Mesenchymal stem cell (in vitro differentiated cells and primary cell): ENCODE results near the gene STEAP1B.
"Not testable (repeated sequence)": the region's sequence is repeated elsewhere in the genome, so short reads cannot be mapped to it uniquely, and the experiment has no call there.

Experiments used
- DNase-seq: peaks from one replicate; pipeline ENCODE4 v3.0.0-alpha.2; 2013
- H2AFZ ChIP-seq: one replicate; pipeline ENCODE4 v1.6.1; 2013; ENCODE audit warnings: low read depth, mild to moderate bottlenecking, control low read depth, inconsistent platforms, low read length, moderate library complexity
- H2AK5ac ChIP-seq: 2 replicates; pipeline ENCODE4 v1.6.1; 2013; ENCODE audit warnings: low read length, moderate library complexity, mild to moderate bottlenecking, inconsistent platforms; ENCODE audit not compliant: severe bottlenecking
- H2BK120ac ChIP-seq: one replicate; pipeline ENCODE4 v1.6.1; 2013; ENCODE audit warnings: low read depth, mild to moderate bottlenecking, inconsistent platforms, low read length, moderate library complexity
- H2BK12ac ChIP-seq, 2 experiments: one replicate each; pipeline ENCODE4 v1.6.1; 2013; ENCODE audit warnings: inconsistent platforms in 2 of 2, low read length in 2 of 2, mild to moderate bottlenecking in 2 of 2, moderate library complexity in 2 of 2, control low read depth in 1 of 2
- H2BK15ac ChIP-seq: one replicate; pipeline ENCODE4 v1.6.1; 2013; ENCODE audit warnings: mild to moderate bottlenecking, low read depth, inconsistent platforms; ENCODE audit not compliant: poor library complexity, severe bottlenecking
- H2BK5ac ChIP-seq: 2 replicates; pipeline ENCODE4 v1.6.1; 2013; ENCODE audit warnings: low read depth, mild to moderate bottlenecking, low read length, control low read depth, inconsistent platforms; ENCODE audit not compliant: poor library complexity, severe bottlenecking
- H3K14ac ChIP-seq, 2 experiments: one replicate each; pipeline ENCODE4 v1.6.1; 2013; ENCODE audit warnings: inconsistent platforms in 2 of 2, low read length in 2 of 2, control low read depth in 1 of 2, mild to moderate bottlenecking in 1 of 2, moderate library complexity in 1 of 2
- H3K18ac ChIP-seq, 2 experiments: one replicate each; pipeline ENCODE4 v1.6.1; 2013; ENCODE audit warnings: inconsistent platforms in 2 of 2, low read length in 2 of 2, control low read depth in 1 of 2, low read depth in 1 of 2, mild to moderate bottlenecking in 1 of 2
- H3K23ac ChIP-seq, 2 experiments: one replicate each; pipeline ENCODE4 v1.6.1; 2013; ENCODE audit warnings: inconsistent platforms in 2 of 2, low read length in 2 of 2, mild to moderate bottlenecking in 2 of 2, moderate library complexity in 2 of 2, control low read depth in 1 of 2
- H3K27ac ChIP-seq: 2 replicates; pipeline ENCODE4 v1.5.1; 2013; ENCODE audit warnings: mild to moderate bottlenecking, moderate library complexity, low read length, control low read depth, inconsistent platforms; ENCODE audit not compliant: poor library complexity, severe bottlenecking
- H3K27me3 ChIP-seq, 2 experiments: 2 replicates each; pipeline versions ENCODE4 v1.6.1 to v1.7.0; 2013; ENCODE audit warnings: low read length in 2 of 2, mild to moderate bottlenecking in 2 of 2, moderate library complexity in 2 of 2, control low read depth in 1 of 2, inconsistent platforms in 1 of 2; ENCODE audit not compliant: control insufficient read depth in 1 of 2, insufficient read depth in 1 of 2
- H3K36me3 ChIP-seq, 2 experiments: 2 replicates each; pipeline versions ENCODE4 v1.6.1 to v1.7.0; 2013; ENCODE audit warnings: low read length in 2 of 2, control low read depth in 1 of 2, inconsistent platforms in 1 of 2, low read depth in 1 of 2, mild to moderate bottlenecking in 1 of 2; ENCODE audit not compliant: insufficient read depth in 2 of 2, control insufficient read depth in 1 of 2
- H3K4ac ChIP-seq, 2 experiments: one replicate each; pipeline ENCODE4 v1.6.1; 2013; ENCODE audit warnings: inconsistent platforms in 2 of 2, low read length in 2 of 2, mild to moderate bottlenecking in 2 of 2, moderate library complexity in 2 of 2, control low read depth in 1 of 2, low read depth in 1 of 2
- H3K4me1 ChIP-seq: 2 replicates; pipeline ENCODE4 v1.6.1; 2013; ENCODE audit warnings: low read depth, low read length, control low read depth; ENCODE audit not compliant: control insufficient read depth, insufficient read depth
- H3K4me2 ChIP-seq: 2 replicates; pipeline ENCODE4 v1.6.1; 2013; ENCODE audit warnings: low read length, mild to moderate bottlenecking, inconsistent platforms; ENCODE audit not compliant: poor library complexity, severe bottlenecking
- H3K4me3 ChIP-seq, 2 experiments: 2 replicates each; pipeline versions ENCODE4 v1.5.1 to v1.7.0; 2013; ENCODE audit warnings: low read length in 2 of 2, mild to moderate bottlenecking in 2 of 2, control low read depth in 1 of 2, low read depth in 1 of 2; ENCODE audit not compliant: insufficient read depth in 1 of 2
- H3K79me1 ChIP-seq: replicated peaks from 2 replicates; pipeline ENCODE4 v1.6.1; 2013; ENCODE audit warnings: mild to moderate bottlenecking, control low read depth, low read length, inconsistent platforms; ENCODE audit not compliant: poor library complexity, severe bottlenecking
- H3K9ac ChIP-seq: 2 replicates; pipeline ENCODE4 v1.7.0; 2013; ENCODE audit warnings: mild to moderate bottlenecking, low read length, moderate library complexity
- H3K9me3 ChIP-seq: 2 replicates; pipeline ENCODE4 v1.7.0; 2013; ENCODE audit warnings: mild to moderate bottlenecking, low read length; ENCODE audit not compliant: control insufficient read depth
- H4K8ac ChIP-seq: one replicate; pipeline ENCODE4 v1.6.1; 2013; ENCODE audit warnings: inconsistent platforms, mild to moderate bottlenecking, low read length, moderate library complexity
- H4K91ac ChIP-seq: one replicate; pipeline ENCODE4 v1.6.1; 2013; ENCODE audit warnings: mild to moderate bottlenecking, low read length, inconsistent platforms
- WGBS: methylation state at CpG from one replicate; pipeline ENCODE4 v1.1.7; 2013; ENCODE audit warnings: mixed read lengths; 5-methylcytosine and 5-hydroxymethylcytosine counted together

STEAP1B gene

DNA sequence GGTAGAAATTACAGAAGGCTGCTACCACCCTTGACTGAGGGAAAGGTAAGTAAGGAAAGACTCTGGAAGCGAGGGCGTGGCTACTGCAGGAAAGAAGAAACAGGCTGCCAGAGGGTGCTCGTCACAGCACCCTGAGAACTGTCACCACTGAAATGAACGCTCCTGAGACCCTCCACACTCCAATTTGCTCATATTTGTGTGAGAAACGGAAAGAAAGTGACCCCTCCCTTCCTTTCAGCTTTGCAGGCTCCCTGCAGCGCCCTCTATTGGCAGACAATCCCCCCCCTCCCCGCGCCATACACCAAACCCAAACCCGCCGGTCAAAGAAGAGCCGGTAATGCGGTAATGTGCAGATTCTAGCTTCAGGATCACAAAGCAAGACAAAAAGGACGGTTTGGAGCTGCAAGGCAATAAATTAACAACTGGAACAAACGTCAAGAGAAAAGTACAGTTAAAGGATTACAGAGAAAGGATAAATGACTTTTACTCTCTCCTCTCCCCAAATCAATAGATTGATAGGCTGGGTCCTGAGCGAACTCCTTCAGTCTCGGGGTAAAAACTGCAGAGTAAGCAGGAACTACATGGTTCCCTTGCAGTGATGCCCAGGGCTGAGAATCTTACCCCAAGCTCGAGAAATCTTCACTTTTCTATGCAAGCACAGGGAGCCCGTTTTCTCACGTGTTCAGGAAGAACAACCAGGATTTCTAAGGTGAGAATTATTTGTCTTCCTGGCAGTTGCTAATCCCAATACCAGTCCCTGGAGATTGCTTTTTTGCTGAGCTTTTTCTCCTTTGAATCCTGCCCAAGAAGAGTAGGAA lies 47.6 kb downstream of the STEAP1B start:
- DNase-seq = peak; percentile 14
- H2BK12ac ChIP-seq = no peak overlapping the region
- H2AK5ac ChIP-seq = no peak overlapping the region
- no peaks in the 10 kb centered on the region for H3K79me1 ChIP-seq
- 25% methylated on average over 19 of the region's 19 CpGs for WGBS
- H3K36me3 ChIP-seq = no peaks in the 10 kb centered on the region
- no peak overlapping the region for H2AFZ ChIP-seq
- no peak overlapping the region for H4K91ac ChIP-seq
- H3K14ac ChIP-seq = no peak overlapping the region
- no peaks in the 10 kb centered on the region for H3K4me1 ChIP-seq
- peak overlapping the region; percentile 60 for H3K9ac ChIP-seq
- no peak overlapping the region for H3K27ac ChIP-seq
- no peak overlapping the region for H4K8ac ChIP-seq
- no peaks in the 10 kb centered on the region for H3K9me3 ChIP-seq
- no peak overlapping the region for H3K4me2 ChIP-seq
- H3K4ac ChIP-seq = no peak overlapping the region
- peaks cover 0 to 19% of the 10 kb centered on the region in 2 experiments for H3K27me3 ChIP-seq
- no peak overlapping the region for H3K23ac ChIP-seq
- H3K4me3 ChIP-seq = peak overlapping the region in 1 of 2 experiments; percentile 64
- H2BK5ac ChIP-seq = no peak overlapping the region
- no peak overlapping the region for H3K18ac ChIP-seq
- no peak overlapping the region for H2BK120ac ChIP-seq
- H2BK15ac ChIP-seq = no peak overlapping the region

DNA sequence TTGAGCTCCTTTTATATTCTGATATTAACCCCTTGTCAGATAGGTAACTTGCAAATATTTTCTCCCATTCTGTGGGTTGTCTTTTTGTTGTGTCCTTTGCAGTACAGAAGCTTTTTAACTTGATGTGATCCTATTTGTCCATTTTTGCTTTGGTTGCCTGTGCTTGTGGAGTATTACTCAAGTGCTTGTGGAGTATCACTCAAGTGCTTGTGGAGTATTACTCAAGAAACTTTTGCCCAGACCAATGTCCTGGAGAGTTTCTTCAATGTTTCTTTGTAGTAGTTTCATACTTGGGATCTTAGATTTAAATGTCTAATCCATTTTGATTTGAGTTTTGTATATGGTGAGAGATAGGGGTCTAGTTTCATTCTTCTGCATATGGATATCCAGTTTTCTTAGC lies 50.0 kb downstream of the STEAP1B start:
- not testable (repeated sequence) for H2AFZ ChIP-seq, H3K4me2 ChIP-seq, H4K91ac ChIP-seq, H2BK5ac ChIP-seq, H3K4me1 ChIP-seq, H3K79me1 ChIP-seq, H2AK5ac ChIP-seq, H3K23ac ChIP-seq, H2BK120ac ChIP-seq, H3K27ac ChIP-seq, H2BK12ac ChIP-seq, H4K8ac ChIP-seq, H3K4ac ChIP-seq, DNase-seq, H3K14ac ChIP-seq, H3K18ac ChIP-seq, H2BK15ac ChIP-seq, H3K4me3 ChIP-seq, H3K36me3 ChIP-seq, H3K9me3 ChIP-seq, H3K9ac ChIP-seq
- peaks cover 0 to 24% of the 10 kb centered on the region in 2 experiments for H3K27me3 ChIP-seq

DNA sequence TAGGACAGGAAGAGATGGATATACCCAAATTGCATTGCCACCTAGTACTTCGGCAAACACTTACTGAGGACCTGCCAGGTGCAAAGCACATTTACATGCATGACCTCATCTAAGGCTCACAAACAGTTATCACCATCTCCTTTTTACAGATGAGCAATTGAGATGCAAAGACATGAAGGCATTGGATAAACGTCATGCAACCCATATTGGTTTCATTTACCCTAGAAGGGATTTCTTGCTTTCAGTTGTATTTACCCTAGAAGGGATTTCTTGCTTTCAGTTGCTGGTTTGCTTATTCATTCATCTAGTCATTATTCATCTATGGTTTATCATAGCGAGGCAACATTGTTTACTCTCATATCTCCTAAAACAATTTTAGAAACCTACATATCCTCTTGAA lies 52.2 kb downstream of the STEAP1B start:
- WGBS = 85% methylated on average over 3 of the region's 3 CpGs
- Histone ChIP-seq H3K79me1 (no peaks in the 10 kb centered on the region), H2BK5ac (no peak overlapping the region), H3K9ac (no peak overlapping the region), H3K14ac (no peak overlapping the region), H2BK120ac (no peak overlapping the region), H3K27ac (no peak overlapping the region), H3K36me3 (no peaks in the 10 kb centered on the region), H3K4ac (no peak overlapping the region), H3K18ac (no peak overlapping the region), H4K8ac (no peak overlapping the region), H2AK5ac (no peak overlapping the region), H2BK15ac (no peak overlapping the region), H3K9me3 (no peaks in the 10 kb centered on the region), H3K4me2 (no peak overlapping the region), H3K27me3 (peaks cover 0 to 13% of the 10 kb centered on the region in 2 experiments), H2BK12ac (no peak overlapping the region), H2AFZ (no peak overlapping the region), H3K23ac (no peak overlapping the region), H4K91ac (no peak overlapping the region), H3K4me1 (peaks cover 15% of the 10 kb centered on the region), H3K4me3 (no peak overlapping the region)
- no peak for DNase-seq

DNA sequence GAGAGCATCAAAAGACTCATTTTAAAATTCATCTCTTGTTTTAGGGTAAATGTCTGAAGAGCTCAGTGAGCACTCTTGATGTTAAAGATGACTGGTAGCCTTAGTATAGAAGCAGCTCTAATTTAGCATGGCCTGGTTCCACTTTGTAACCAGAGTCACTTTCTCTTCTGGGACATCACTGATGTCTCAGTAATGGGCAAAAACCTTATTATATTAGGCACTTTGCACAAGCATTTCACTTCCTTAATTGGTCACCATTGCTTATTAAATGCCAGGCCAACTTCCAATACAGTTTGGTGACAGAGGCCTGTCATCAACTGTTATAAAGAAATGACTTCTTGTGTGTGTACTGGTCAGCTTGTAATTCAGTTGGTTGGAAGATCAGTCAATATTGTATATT lies 53.0 kb downstream of the STEAP1B start:
- peaks cover 15% of the 10 kb centered on the region for H3K4me1 ChIP-seq
- H3K4me2 ChIP-seq = no peak overlapping the region
- H2BK5ac ChIP-seq = no peak overlapping the region
- no peak overlapping the region for H4K91ac ChIP-seq
- no peaks in the 10 kb centered on the region for H3K36me3 ChIP-seq
- H3K9me3 ChIP-seq = no peaks in the 10 kb centered on the region
- no peak overlapping the region for H2AFZ ChIP-seq
- H2AK5ac ChIP-seq = no peak overlapping the region
- no peak overlapping the region for H3K27ac ChIP-seq
- peaks cover 0 to 6% of the 10 kb centered on the region in 2 experiments for H3K27me3 ChIP-seq
- H4K8ac ChIP-seq = no peak overlapping the region
- no peak overlapping the region for H3K4me3 ChIP-seq
- H3K4ac ChIP-seq = no peak overlapping the region
- no peaks in the 10 kb centered on the region for H3K79me1 ChIP-seq
- H2BK120ac ChIP-seq = no peak overlapping the region
- no peak overlapping the region for H3K9ac ChIP-seq
- H2BK15ac ChIP-seq = no peak overlapping the region
- H3K18ac ChIP-seq = no peak overlapping the region
- H2BK12ac ChIP-seq = no peak overlapping the region
- no peak overlapping the region for H3K14ac ChIP-seq
- H3K23ac ChIP-seq = no peak overlapping the region
- no peak for DNase-seq
